GM18505 (cell line): ENCODE measurements around the gene MKRN2.

Experiments used
- ATAC-seq: cut with Tn5 transposase; IDR thresholded peaks from one replicate; pipeline ENCODE4 v1.9.1; 2021; ENCODE audit not compliant: unreplicated experiment
- POLR2A ChIP-seq: IDR thresholded peaks from 4 replicates; pipeline ENCODE4 v1.6.1; 2011; ENCODE audit warnings: borderline replicate concordance; ENCODE audit not compliant: insufficient read depth, insufficient read length; ENCODE audit errors: extremely low read depth

MKRN2 gene

GRCh38 chr3:12556690-12557472 lies at the start of gene MKRN2:
Gene MKRN2 (plus strand): TSS chr3:12557087. CDS start chr3:12557151, 64 bp downstream.
- TF ChIP-seq POLR2A: peak; percentile 99
- ATAC-seq: peak; percentile 77

GRCh38 chr3:12507591-12508281 lies 49.2 kb upstream of the MKRN2 start:
- no peak for TF ChIP-seq POLR2A
- ATAC-seq: no peak

- no peak for TF ChIP-seq POLR2A
- no peak for ATAC-seq
Observed at GRCh38 chr3:12508291-12508700, 48.6 kb upstream of the MKRN2 start.

DNA sequence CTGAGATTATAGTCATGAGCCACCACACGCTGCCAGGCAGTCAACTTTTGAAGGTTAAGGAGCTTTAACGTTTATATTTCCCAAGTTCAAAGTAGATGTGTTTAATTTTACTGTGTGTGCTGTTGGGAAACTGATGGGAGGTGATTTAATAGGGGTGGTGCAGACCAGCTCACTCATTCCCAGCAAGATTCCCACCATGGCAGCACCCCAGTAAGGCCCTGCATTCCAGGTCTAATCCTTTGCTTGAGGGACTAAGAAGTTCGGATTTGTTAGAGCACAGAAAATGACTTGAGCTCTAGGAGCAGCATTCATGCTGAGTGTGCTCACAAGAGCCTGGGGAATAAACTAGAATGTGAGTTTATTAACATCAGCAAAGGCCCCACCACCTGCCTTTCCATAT lies 47.4 kb upstream of the MKRN2 start:
- no peak for ATAC-seq
- TF ChIP-seq POLR2A: no peak

- ATAC-seq: no peak
- no peak for TF ChIP-seq POLR2A
Observed at GRCh38 chr3:12512534-12513118, 44.3 kb upstream of the MKRN2 start.

- ATAC-seq: no peak
- no peak for TF ChIP-seq POLR2A
Observed at GRCh38 chr3:12513694-12514446, 43.0 kb upstream of the MKRN2 start.

DNA sequence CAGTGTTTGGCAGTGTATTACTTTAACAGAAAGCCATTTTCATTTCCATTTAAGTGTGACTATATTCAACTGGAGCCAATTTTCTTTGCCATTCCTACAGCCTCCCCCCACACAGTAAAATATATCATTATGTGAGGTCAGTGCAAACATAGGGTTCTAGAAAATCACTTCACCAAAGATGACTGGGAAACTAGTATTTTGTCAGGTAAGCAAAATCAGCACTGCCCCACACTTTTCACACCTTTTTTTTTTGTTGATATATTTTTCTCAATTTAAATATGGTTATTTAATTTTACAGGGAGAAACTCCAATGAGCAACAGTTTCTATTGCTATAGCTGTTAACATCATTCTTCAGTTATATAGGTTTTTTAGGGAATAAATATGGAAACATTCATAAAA lies 41.3 kb upstream of the MKRN2 start:
- no peak for TF ChIP-seq POLR2A
- ATAC-seq: no peak

DNA sequence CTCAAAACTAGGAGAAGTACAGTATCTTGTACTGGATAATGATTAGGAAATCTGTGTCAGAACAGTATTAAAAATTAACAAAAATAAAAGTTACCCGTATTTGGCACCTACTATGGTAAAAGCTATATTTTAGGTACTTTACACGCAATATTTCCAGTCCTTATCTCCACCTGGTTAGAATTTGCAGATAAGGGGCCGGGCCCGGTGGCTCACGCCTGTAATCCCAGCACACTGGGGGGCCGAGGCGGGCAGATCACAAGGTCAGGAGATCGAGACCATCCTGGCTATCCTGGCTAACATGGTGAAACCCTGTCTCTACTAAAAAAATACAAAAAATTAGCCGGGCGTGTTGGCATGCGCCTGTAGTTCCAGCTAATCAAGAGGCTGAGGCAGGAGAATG lies 40.0 kb upstream of the MKRN2 start:
- no peak for ATAC-seq

DNA sequence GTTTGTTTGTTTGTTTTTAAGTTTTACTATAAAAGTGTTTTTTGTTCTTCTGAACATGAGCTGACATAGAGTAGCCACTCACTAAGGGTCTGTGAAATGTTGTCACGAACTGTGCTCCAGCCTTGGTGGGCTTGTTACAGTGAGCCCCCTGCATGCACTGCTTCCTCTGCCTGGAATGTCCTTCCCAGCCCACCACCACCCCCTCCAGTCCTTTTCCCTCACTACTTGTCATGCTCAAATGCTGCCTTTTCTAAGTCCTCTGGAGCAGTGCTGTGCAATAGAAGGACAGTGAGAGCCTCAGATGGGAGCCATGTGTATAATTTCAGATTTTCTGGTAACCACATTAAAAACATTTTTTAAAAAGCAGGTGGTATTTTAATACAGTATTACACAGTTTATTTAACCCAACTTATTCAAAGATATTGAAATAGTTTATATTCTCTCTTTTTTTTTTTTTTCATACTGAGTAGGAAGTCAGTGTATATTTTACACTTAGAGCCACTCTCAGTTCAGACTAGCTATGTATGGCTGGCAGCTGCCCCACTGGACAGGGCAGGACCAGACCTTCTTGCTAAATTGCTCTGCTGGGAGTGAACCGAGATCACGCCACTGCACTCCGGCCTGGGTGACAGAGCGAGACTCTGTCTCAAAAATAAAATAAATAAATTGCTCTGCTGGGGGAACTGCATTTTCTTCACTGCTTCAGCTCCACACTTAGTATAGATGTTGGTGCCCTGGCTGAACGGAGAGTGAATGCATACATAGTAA lies 38.4 kb upstream of the MKRN2 start:
- no peak for ATAC-seq
- TF ChIP-seq POLR2A: no peak

More for the DNA sequence above, 40.0 kb upstream of the MKRN2 start:
- no peak for TF ChIP-seq POLR2A

DNA sequence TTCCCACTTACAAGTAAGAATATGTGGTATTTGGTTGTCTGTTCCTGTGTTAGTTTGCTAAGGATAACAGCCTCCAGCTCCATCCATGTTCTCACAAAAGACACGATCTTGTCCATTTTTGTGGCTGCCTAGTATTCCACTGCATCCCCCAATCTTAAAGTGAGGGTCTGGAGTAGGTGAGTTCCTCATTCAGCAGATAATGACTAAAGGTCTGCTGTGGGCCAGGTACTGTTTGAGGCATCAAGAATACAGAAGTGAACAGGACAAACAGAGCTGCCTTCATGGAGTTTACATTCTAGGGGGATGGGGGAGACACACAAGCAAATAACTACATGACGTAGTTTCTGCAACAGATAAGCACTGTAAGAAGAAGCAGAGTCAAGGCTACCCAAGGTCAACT lies 35.9 kb upstream of the MKRN2 start:
- no peak for ATAC-seq

GRCh38 chr3:12522721-12523120 lies 34.2 kb upstream of the MKRN2 start:
- no peak for TF ChIP-seq POLR2A
- ATAC-seq: no peak

More for the DNA sequence above, 35.9 kb upstream of the MKRN2 start:
- no peak for TF ChIP-seq POLR2A

- ATAC-seq: no peak
- no peak for TF ChIP-seq POLR2A
Observed at GRCh38 chr3:12527757-12528143, 29.1 kb upstream of the MKRN2 start.
